Thyroid gland (tissue), 4 donors: ENCODE results near the gene DLG2.

Experiments used
- POLR2A ChIP-seq, 2 donors: fragments of 450-650 bp; IDR thresholded peaks; one replicate each; pipeline ENCODE4 v1.6.1; 2017; ENCODE audit warnings: antibody characterized with exemption in 2 of 2, mild to moderate bottlenecking in 2 of 2, moderate library complexity in 1 of 2
- TF ChIP-seq, protein P1 (sequence below), 6 experiments: fragments of 200-600 bp in 3 of 6; fragments of 450-650 bp in 3 of 6; sonication (generic) in 3 of 6; IDR thresholded peaks; one replicate each; pipeline ENCODE4 v1.5.1; 2016 to 2019; ENCODE audit warnings: antibody characterized with exemption in 6 of 6, mild to moderate bottlenecking in 2 of 6, inconsistent platforms in 1 of 6, moderate library complexity in 1 of 6

GRCh38 chr11:84788220-84788619 is 838.9 kb downstream of the DLG2 start:
- TF ChIP-seq, protein P1, sequence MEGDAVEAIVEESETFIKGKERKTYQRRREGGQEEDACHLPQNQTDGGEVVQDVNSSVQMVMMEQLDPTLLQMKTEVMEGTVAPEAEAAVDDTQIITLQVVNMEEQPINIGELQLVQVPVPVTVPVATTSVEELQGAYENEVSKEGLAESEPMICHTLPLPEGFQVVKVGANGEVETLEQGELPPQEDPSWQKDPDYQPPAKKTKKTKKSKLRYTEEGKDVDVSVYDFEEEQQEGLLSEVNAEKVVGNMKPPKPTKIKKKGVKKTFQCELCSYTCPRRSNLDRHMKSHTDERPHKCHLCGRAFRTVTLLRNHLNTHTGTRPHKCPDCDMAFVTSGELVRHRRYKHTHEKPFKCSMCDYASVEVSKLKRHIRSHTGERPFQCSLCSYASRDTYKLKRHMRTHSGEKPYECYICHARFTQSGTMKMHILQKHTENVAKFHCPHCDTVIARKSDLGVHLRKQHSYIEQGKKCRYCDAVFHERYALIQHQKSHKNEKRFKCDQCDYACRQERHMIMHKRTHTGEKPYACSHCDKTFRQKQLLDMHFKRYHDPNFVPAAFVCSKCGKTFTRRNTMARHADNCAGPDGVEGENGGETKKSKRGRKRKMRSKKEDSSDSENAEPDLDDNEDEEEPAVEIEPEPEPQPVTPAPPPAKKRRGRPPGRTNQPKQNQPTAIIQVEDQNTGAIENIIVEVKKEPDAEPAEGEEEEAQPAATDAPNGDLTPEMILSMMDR (IDR thresholded peaks at IDR 0.05): no peak
- no peak for TF ChIP-seq POLR2A (IDR thresholded peaks at IDR 0.05)
